Medulla oblongata (tissue), 1 donor: Measurements from ENCODE around the gene MR1.
"Not testable (repeated sequence)": the region's sequence is repeated elsewhere in the genome, so short reads cannot be mapped to it uniquely, and the experiment has no call there.

ENCODE experiments used
- DNase-seq: peaks from one replicate; pipeline ENCODE4 v3.0.0-alpha.2; 2015; ENCODE audit errors: extremely low spot score

MR1 gene

DNA sequence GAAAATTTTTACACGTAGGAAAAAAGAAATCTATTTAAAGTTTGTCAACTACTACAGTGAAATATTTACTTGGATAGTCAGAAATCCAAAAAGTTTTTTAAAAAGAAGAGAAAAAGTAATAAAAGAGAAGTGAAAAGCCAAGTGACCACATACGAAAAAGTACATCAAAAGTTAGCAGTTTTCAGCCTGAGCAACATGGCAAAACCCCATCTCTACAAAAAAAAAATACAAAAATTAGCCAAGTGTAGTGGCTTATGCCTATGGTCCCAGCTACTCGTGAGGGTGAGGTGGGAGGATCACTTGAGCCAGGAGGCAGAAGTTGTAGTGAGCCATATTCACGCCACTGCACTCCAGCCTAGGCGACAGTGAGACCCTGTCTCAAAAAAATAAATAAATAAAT lies 5.2 kb upstream of the MR1 start:
- DNase-seq = no peak

DNA sequence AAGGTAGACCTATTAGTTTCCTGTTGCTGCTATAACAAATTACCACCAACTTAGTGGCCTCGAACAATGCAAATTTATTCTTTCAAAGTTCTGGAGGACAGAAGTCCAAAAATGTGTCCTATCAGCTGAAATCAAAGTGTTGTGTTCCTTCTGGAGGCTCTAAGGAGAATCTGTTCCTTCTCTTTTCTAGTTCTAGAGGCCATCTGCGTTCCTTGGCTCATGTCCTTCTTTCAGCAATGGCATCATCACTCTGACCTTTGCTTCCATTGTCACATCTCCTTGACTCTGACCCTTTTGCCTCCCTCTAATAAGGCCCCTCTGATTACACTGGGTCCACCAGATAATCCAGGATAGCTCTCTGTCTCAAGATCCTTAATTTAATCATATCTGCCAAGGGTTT lies 1.2 kb upstream of the MR1 start:
- no peak for DNase-seq

DNA sequence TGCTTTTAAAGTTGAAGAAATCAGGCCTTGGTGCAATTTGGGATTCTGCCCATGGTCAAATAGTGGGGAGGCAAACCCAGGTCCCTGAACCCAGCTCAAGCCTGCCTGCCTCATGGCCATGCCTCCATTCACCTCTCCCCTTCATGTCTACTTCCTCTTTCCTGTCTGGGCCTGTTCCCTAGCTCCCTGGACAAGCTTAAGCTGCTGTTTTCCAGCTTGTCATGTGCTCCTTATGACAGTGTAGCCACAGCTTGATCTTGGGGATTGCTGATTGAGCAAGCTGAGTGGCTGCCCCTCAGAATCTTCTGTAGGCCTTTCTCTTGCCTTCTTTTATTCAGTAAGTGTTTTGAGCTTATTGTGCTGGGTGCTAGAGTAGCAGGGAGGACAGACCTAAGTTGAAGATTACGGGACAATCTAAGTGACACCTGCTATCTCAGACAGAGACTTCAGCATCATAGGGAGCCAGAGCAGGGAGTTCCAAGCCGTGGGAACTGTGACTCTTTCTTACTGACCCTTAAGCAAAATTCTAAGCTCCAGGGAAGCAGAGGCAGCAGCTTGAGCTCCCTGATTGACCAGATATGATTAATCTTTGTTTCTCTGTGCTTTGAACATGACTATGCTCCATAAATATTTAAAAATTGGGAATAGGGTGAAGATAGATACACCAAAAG lies 520 bp upstream of the MR1 start:
- peak; percentile 88 for DNase-seq

DNA sequence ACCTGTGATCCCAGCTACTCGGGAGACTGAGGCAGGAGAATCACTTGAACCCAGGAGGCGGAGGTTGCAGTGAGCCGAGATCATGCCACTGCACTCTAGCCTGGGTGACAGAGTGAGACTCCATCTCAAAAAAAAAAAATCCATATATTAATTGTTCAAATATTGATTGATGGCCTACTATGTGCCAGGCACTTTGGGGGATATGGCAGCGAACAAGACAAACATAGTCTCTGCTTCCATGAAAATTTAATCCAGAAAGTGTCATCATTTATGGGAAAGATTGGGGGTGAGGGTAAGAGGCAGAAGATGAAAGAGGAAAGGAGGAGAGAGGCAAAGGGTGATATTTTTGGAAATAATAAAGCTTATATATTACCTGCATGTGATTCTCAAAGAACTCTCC lies 1.4 kb downstream of the MR1 start:
- not testable (repeated sequence) for DNase-seq

DNA sequence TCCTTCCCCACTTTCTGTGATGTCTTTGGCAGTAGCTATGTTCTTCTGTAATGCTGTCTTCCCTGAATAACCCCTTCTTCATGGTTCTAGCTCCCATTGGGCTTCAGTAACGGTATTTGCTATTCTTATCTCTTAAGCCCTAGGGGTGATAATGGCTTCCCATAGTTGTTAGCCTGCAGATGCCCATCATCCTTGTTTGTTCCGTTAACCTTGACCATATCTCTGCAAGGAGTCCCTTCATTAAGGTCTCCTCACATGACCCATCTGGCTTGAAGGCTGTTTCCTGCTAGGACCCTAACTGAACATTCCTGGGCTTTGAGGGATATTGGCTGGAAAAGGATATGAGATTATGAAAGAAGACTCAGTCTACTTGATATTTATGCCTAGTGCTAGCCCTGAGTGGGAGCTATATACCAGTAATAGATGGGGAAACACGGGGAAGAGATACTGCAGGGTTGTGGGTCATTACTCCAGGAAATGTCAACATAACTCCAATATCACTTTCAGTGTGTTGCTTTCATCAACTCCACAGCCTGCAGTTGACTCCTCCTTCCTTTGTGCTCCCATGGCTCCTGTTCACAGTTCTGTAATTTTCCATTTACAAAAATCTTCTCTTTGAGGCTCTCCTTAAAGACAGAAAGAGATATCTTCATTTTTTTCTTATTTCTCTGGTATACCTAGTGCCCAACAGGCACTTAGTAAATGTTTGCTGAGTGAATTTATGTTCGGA lies 2.5 kb downstream of the MR1 start:
- DNase-seq = no peak

DNA sequence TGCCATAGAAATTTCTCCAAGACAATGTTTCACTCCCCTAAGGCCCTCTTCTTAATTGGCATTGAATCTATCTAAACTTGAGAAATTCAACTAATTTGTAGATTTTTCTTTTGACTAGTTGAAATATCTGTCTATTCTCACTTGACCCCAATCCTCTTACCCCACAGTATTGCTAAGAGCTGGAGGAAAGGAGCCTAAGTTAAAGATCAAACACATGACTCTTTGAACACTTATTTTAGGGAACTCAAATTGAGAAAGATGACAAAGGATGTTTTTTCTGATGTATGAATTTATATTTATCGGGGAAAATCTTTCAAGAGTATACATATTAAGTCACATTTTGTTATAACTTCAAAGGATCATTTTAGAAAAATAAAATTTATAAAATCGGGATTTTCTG lies 3.6 kb downstream of the MR1 start:
- DNase-seq = no peak

DNA sequence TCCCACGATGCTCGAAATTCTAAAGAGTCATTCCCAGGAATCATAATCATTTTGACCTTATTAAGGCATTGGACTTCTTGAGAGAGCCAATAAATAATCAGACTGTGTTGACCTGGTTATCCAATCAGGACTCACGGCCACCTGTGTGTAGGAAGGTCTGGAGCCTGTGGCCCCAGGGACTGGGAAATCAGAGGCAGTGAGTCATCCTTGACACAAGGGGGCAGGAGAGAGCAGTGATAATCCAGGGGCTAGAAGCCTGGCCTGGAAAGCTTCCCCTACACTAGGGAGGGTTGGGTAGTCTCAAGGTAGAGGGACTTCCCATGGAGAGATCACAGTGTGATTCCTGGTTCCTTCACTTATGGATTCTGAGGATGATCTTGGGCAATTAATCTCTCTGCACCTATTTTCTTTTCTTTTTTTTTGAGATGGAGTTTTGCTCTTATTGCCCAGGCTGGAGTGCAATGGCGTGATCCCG lies 4.7 kb downstream of the MR1 start:
- peak; percentile 80 for DNase-seq

DNA sequence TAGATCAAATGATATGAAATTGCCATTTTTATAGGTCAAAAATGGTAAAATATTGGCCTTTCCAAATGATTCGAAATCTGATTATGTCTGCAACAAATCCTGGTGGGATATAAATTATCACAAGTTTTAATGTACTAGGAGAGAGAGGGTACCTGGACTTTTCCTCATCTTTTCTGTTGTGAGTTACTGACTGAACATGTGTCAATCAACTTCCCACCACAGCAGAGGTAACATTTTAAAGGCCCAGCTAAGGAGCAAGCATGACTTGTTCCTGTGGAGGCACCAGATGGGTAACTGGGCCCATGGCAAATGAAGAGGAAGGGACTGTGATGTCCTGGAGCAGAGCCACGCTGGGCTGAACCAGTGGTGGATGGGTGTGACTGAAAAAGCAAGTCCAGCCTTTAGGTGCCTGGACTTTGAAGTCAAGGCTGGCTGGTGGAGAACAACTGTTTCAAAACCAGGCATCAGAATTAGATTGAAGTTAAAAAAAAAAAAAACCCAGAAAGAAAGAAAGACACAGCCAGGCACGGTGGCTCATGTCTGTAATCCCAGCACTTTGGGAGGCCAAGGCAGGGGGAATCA lies 6.6 kb downstream of the MR1 start:
- DNase-seq = no peak

DNA sequence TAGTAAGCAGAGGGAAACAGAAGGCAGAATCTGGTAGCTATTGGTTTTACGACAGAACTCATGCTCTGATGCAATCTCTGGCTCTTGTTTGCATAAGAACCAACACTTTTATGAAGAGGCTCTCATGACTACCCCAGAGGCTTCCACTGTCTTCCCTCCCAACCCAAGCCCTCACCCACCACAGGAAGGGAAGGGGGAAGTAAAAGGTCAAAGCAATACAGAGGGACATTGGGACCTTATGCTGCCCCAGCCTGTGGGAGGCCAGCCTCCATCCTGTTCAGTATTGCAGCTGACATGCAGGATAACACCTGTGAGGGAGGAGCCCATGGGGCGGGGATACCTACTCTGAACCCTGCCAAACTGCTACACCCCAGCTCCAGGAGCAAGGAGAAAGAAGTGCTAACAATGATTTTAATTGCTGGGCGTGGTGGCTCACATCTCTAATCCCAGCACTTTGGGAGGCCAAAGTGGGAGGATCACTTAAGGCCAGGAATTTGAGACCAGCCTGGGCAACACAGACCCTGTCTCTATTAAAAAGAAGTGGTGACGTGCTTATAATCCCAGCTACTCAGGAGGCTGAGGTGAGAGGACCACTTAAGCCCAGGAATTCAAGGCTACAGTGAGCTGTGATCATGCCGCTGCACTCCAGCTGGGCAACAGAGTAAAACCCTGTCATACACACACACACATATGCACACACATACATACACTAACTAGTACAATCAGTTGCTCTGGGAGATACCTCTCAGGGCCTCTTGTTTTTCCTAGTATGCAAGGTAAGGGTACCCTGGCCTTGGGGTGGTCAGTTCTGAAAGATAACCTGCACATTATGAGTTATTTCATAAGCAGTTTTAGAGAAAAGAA lies 9.5 kb downstream of the MR1 start:
- no peak for DNase-seq

DNA sequence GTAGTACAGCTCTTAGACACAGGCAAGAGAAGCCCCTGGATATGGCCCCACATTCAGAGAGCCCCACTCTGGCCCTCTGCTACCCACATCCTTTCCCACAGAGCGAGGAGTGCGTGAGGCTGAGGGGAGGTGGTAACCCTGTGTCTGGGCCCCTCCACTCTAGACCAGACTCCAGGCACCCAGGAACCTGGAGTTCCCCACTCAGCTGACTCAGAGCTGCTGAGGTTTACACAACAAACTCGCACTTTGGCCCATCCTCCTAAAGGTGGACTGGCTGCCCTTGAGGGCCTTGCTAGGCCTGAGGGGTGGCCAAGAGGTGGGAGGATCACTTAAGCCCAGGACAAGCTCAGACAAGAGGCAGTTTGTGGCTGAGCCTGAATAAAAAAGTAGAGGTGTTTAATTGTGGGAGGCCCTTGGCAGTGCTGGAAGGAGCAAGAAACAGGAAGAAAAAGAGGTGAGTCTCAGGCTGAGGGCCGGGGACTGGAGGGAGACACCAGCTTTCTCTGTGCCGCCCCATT lies 10.7 kb downstream of the MR1 start:
- DNase-seq = no peak

DNA sequence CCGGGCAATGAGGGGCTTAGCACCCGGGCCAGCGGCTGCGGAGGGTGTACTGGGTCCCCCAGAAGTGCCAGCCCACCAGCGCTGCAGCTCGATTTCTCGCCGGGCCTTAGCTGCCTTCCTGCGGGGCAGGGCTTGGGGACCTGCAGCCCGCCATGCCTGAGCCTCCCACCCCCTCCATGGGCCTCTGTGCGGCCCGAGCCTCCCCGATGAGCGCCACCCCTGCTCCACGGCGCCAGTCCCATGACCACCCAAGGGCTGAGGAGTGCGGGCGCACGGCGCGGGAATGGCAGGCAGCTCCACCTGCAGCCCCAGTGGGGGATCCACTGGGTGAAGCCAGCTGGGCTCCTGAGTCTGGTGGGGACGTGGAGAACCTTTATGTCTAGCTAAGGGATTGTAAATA lies 12.2 kb downstream of the MR1 start:
- DNase-seq = not testable (repeated sequence)

DNA sequence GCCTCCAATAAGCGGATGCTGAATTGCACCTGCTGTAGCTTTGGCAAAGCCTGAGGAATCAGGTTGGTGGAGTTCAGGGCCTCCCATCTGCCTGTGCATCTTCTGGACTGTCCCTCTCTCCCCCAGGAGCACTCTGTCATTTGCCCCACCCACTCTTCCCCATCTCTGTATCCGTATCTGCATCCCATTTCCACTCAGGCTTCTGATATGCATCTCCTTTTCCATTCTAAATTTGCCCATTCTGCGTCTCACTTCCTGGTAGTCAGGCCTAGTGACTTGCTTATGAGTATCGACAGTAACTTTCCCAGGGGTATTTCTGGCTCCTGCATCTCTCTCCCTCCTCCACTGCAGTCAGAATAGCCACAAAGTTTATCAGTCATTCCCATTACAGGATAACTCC lies 15.6 kb downstream of the MR1 start:
- DNase-seq = no peak

DNA sequence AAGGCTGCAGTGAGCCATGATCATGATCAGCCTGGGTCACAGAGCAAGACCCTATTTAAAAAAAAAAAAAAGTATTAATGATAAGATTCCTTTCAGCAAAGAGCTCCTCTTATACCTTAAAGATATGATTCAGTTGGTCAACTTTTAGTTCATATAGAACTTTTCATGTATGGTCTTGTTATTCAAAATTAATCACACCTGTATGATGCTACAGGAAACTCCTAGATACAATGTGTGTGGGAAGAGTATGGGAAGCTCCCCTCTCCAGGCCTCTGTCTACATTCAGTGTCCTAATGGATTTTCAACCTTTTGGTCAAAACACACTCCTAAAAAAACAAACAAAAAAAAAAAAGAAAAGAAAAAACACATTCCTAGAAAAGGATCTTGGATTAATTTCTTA lies 17.1 kb downstream of the MR1 start:
- DNase-seq = no peak

DNA sequence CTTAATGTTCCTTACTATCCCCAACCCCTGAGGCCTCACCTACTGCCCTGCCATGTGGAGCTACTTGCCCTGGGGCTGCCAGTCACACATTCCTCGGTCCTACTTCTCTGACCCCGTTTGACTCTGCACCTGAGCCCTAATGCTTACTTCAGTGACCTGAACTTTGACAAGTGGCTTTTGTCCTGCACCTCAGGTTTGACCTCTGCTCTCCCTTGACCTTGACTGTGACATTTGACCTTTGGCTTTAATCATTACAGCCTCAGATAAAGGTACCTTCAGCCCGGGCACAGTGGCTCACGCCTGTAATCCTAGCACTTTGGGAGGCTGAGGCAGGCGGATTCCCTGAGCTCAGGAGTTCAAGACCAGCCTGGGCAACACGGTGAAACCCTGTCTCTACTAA lies 22.8 kb downstream of the MR1 start:
- no peak for DNase-seq

DNA sequence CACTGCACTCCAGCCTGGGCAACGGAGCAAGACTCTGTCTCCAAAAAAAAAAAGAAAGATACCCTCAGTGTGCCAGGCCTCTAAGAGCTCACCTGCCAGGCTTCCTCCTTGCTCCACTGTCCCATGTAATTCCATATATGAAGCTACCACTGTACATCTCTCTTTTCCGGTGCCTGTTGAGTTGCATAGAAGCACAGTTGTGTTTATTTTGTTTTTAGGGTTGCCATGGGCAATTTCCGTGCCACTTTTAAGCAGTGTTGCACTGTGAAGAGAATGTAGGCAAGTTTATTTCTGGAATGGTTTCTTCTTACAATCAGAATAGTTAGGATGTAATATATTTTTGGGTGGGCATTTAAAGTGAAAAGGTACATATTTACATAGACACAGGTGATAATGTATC lies 23.3 kb downstream of the MR1 start:
- DNase-seq = no peak

DNA sequence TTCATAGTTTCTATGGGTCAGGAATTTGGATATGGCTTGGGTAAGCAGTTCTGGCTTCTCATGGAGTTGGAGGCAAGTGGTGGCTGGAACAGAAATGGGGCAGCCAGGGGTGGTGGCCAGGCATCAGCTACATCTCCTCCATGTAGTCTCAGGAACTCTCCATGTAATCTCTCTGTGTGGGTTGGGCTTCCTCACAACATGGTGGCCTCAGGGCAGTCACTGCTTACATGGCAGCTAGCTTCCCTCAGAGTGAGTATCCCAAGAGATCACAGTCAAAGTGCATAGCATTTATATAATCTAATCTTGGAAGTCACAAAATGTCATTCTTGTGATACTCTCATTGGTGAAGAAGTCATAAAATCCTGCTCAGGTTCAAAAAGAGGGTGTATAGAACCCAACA lies 25.7 kb downstream of the MR1 start:
- no peak for DNase-seq

DNA sequence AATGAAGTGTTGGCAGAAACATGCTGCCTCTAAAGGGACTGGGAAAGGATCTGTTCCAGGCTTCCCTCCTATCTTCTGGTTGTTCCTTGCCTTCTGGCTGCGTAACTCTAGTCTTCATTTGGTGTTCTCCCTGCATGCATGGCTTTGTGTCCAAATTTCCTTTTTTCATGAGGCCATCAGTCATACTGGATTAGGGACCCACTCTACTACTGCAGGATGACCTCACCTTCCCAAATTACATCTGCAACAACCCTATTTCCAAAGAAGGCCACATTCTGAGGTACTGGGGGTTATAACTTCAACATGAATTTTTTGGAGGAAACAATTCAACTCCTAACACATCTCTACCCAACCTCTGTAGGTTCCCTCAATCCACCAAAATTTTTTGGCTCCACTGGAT lies 26.3 kb downstream of the MR1 start:
- DNase-seq = no peak

DNA sequence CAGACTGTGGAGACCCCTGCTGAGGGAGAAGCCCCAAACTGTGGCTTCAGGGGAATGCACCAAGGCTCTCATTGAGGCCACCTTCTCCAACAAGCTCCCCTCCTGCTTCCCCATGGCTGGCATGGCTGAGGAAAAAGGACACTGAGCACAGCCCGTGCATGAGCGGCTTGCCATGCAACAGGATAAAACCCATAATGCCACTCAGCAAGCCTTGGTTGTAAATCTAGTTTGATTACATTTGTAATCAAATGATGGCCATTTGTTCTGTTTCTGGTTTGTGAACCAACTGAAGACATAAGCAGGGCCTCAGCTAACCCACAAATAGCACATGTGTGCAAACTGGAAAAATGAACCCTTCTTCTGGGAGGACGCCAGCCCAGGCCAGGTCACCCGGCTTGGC lies 27.2 kb downstream of the MR1 start:
- DNase-seq = not testable (repeated sequence)

DNA sequence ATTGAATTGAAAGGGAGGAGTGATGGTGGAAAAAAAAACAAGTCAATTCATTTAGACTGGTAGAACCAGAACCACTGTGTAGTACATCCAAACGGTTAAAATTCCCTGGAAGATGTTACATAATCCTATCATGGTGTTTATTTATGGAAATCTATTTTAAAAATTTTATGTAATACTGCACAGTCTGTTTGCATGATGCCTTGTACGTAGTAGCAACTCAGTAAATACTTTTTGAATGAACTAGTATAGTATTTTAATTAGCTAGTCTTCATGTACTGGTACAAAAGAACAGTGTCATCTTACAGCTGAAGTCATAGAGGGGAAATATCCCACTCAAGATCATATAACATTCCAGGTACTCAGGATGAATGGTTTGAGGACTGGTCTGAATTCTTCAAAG lies 27.7 kb downstream of the MR1 start:
- no peak for DNase-seq

DNA sequence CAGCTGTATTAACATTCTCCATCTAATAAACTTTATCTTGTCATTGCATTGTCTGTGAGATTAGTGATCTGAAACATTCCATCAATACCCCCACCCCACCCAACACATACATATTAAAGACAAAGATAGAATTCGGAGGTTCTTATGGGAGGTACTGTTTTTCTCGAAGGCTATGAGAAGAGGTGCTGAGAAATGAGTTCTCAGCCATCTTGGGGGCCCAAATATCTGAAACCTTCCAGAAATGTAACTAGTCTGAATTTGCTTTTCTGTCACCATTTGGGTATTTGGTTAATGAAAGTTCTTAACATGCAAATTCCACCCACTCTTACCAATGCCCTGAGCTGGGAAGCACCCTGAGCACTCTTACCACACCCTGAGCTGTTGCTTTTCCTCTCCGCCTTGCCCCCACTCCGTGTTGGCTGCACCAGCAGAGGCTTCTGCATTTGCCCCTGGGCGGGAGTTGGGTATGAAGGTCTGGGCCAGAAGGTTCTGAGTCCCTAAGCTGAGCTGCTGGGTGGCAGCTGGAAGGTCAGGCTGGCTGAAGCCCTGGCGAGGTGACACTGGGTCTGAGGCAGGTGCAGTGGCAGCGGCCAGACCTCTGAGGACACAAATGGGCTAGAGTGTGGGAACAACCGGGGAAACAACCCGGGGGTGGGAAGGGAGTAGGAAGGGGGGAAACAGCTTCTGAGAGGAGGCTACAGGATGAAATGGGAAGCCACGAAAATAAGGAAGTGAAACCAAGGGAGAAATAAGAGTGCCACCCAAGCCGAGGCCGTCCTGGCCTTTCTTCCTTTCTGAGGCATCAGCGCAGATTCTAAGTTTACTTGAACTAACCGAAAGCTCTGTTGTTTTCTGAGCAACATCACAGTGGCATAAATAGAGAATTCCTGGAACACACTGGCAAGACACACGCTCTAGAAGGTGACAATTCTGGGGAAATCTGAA lies 28.4 kb downstream of the MR1 start:
- peak; percentile 74 for DNase-seq
